Measurements from ENCODE around the gene RPS6KB1.

Gene RPS6KB1

DNA sequence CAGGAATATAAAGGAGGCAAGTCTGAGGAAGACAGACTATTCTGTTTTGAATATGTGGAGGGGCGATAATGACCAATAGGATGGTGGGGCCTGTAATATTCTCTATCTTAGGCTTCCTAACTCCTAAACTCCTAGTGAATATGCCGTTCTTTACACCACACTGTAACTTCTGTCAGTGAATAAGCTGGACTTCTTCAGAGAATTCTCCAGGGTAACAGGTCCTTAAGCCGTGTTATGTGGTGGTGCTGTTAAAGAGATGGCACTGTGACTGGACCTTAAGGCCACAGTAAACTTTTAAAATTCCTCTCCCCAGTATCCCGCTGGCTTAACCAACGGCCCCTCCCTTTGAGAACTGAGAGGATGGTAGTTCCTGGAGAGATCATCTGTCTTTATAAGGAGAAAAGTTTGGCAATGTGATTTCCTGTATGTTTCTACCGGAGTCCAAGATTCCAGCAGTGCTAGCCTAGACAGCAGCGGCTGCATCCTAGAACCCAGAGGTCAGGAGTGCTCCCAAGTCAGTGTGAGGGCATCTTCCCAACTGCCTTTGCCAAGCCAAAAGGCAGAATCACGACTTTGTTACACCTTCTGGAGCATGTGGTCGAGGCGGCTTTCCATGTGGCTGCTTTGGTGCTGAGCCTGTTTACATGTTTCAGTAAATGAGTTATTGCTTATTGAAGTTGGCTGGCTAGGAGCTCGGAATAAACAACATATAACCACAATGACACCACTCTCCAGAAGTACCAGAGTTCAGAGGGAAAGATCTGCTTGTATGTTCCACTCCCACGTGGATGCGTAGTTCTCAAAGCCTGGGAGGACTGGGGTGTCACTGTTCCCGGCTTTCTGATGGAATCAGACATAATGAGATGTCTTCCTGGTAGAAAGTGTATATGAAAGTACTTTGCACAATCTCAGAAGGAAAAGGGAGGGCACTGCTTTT is 41.2 kb upstream of the RPS6KB1 start:
- TF ChIP-seq ZFX (IDR thresholded peaks at IDR 0.05; ENCODE audit: borderline replicate concordance) (no peak), CTCF (IDR thresholded peaks at IDR 0.05) (no peak)

DNA sequence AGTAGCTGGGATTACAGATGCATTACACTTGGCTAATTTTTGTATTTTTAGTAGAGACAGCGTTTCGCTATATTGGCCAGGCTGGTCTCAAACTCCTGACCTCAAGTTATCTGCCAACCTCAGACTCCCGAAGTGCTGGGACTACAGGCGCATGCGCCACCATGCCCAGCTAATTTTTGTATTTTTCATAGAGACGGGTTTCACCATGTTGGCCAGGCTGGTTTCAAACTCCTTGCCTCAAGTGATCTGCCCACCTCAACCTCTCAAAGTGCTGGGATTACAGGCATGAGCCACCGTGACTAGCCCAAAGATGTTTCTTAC is 40.1 kb upstream of the RPS6KB1 start:
- peak overlapping the region; percentile 64 for H3K27ac ChIP-seq

More for the DNA sequence above, 41.2 kb upstream of the RPS6KB1 start:
- peak overlapping the region; percentile 64 for H3K27ac ChIP-seq

- H3K27ac ChIP-seq: peak overlapping the region; percentile 64
- TF ChIP-seq CTCF (IDR thresholded peaks at IDR 0.05): peak; percentile 86
- TF ChIP-seq ZFX (IDR thresholded peaks at IDR 0.05; ENCODE audit: borderline replicate concordance): no peak
Observed at GRCh38 chr17:59853168-59853918, 39.6 kb upstream of the RPS6KB1 start.

- H3K27ac ChIP-seq: peak overlapping the region; percentile 64
Observed at GRCh38 chr17:59853919-59854729, 38.8 kb upstream of the RPS6KB1 start.

DNA sequence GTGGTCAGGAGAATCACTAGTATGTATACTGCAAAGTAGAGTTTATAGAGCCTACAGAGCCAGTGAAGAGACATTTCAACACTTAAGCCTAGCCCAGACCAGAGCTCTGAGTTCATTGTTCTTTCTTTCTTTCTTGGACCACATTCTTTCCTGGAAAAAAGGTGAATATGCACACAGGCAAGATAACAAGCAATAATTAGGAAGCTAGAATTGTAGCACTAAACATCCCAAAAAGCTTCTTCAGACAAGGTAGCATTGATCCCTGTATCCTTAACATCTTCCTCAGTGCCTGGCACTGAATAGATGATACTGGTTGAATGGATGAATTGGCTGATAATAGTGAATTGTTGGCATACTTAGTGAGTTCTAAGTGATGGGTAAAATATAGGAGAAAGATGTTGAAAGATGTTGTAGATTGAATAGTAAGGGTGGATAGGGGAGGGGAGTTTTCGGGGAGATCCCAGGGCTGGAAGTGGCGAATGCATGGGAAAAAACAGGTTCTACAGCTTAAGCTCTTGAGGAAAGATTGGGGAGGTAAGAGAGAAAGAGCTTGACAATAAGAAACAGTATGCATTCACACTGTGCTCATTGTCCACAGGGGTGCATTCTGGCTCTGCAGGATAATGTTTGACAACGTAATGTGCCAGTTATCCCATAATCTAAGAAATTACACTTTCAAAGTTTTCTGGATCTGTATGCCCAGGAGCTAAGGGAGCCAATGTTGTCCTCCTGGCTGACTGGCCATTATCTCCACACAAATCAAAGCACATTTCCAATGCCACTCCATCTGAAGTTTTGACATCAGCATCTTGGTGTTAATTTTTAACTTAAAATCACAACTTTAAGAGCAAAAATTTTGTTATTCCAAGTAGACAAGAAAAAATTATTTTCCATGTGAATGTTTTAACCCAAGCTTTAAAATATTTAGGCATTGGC is 35.8 kb upstream of the RPS6KB1 start:
- TF ChIP-seq ZFX (IDR thresholded peaks at IDR 0.05; ENCODE audit: borderline replicate concordance) (no peak), CTCF (IDR thresholded peaks at IDR 0.05) (no peak)
- H3K27ac ChIP-seq: no peak overlapping the region

GRCh38 chr17:59858167-59858816 is 34.6 kb upstream of the RPS6KB1 start:
- TF ChIP-seq CTCF (IDR thresholded peaks at IDR 0.05) (no peak), ZFX (IDR thresholded peaks at IDR 0.05; ENCODE audit: borderline replicate concordance) (no peak)
- no peak overlapping the region for H3K27ac ChIP-seq

DNA sequence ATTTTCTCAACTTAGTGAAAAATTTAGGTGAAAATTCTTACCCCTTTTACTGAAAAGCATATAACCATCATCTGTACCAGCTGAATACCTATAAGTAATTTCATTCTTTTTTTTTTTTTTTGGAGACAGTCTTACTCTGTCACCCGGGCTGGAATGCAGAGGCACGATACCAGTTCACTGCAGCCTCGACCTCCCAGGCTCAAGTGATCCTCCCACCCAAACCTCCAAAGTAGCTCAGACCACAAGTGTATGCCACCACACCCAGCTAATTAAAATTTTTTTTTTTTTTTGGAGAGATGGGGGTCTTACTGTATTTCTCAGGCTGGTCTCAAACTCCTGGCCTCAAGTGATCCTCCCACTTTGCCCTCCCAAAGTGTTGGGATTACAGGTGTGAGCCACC is 34.0 kb upstream of the RPS6KB1 start:
- no peak for TF ChIP-seq ZFX (IDR thresholded peaks at IDR 0.05; ENCODE audit: borderline replicate concordance)
- no peak for TF ChIP-seq CTCF (IDR thresholded peaks at IDR 0.05)
- H3K27ac ChIP-seq: 0 out of 2 replicates have a peak overlapping the region, but pooled peaks have one; percentile 0

All from 22Rv1 (cell line).